ACC112 (cell line): ENCODE results near the gene GRID2.

Source experiments
- H2AFZ ChIP-seq: fragments of 200-600 bp; sonication (generic); one replicate; pipeline ENCODE4 v1.6.0; 2017; ENCODE audit warnings: antibody characterized with exemption, low read length; ENCODE audit not compliant: unreplicated experiment
- H3K27ac ChIP-seq: fragments of 200-600 bp; sonication (generic); 2 replicates; pipeline ENCODE4 v1.5.1; 2014; ENCODE audit warnings: low read depth, mild to moderate bottlenecking, antibody characterized with exemption, low read length, moderate library complexity
- H3K27me3 ChIP-seq: fragments of 200-600 bp; sonication (generic); 2 replicates; pipeline ENCODE4 v1.6.1; 2014; ENCODE audit warnings: mild to moderate bottlenecking, antibody characterized with exemption, low read length, moderate library complexity, mixed read lengths; ENCODE audit not compliant: insufficient read depth
- H3K36me3 ChIP-seq: fragments of 200-600 bp; sonication (generic); 2 replicates; pipeline ENCODE4 v1.6.1; 2016; ENCODE audit warnings: mild to moderate bottlenecking, antibody characterized with exemption, low read length, moderate library complexity, mixed read lengths; ENCODE audit not compliant: insufficient read depth
- H3K4me1 ChIP-seq: fragments of 200-600 bp; sonication (generic); one replicate; pipeline ENCODE4 v1.6.1; 2016; ENCODE audit warnings: low read length, mixed read lengths; ENCODE audit not compliant: insufficient read depth, unreplicated experiment, control insufficient read depth
- H3K4me3 ChIP-seq: fragments of 200-600 bp; sonication (generic); 2 replicates; pipeline ENCODE4 v1.5.1; 2014; ENCODE audit warnings: mild to moderate bottlenecking, low read depth, low read length
- H3K79me2 ChIP-seq: fragments of 200-600 bp; sonication (generic); one replicate; pipeline ENCODE4 v1.6.0; 2016; ENCODE audit warnings: low read length; ENCODE audit not compliant: control insufficient read depth, unreplicated experiment, insufficient read depth

The GRID2 gene

DNA sequence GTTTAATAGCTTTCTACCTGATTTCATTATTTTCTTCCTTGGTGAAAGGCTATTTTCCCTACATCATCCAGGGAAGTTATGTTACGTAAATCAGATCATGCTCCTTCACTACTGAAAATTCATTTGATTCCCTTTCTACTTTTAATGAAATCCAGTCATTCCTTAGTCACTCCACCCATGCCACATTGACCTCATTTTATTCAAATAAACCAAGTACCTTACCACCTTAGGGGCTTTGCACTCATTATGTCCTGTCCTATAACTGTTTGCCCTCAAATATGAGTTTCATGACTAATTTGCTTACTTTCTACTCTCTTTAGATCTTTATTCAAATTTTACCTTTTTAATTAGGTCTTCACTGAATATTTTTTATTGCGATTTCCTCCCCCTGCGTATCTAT is 374.0 kb downstream of the GRID2 start:
- Histone ChIP-seq H3K27ac (no peak overlapping the region), H3K4me1 (no peaks in the 10 kb centered on the region), H3K36me3 (no peaks in the 10 kb centered on the region), H3K27me3 (no peaks in the 10 kb centered on the region), H3K4me3 (no peak overlapping the region), H3K79me2 (no peaks in the 10 kb centered on the region), H2AFZ (no peak overlapping the region)

DNA sequence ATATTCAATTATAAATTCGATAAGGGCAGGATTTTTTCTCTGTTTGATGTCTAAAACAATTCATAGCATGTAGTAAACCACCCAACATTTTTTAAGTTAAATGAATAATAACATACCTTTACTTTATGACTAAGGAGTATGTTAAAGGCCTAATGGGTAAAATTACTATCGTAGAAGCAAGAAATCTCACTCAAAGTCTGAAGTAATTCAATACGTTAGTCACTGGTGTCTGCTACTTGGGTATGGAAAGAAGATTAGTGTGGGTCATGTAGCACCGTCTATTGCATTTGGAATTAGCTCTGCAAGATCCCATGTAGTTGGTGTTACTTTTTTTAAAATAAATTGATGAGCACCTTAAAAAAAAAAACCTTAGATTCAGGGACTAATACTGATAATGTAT is 374.5 kb downstream of the GRID2 start:
- no peaks in the 10 kb centered on the region for H3K4me1 ChIP-seq
- no peak overlapping the region for H2AFZ ChIP-seq
- H3K27me3 ChIP-seq, result no peaks in the 10 kb centered on the region
- H3K4me3 ChIP-seq, result no peak overlapping the region
- H3K36me3 ChIP-seq, result no peaks in the 10 kb centered on the region
- H3K27ac ChIP-seq, result no peak overlapping the region
- H3K79me2 ChIP-seq, result no peaks in the 10 kb centered on the region

DNA sequence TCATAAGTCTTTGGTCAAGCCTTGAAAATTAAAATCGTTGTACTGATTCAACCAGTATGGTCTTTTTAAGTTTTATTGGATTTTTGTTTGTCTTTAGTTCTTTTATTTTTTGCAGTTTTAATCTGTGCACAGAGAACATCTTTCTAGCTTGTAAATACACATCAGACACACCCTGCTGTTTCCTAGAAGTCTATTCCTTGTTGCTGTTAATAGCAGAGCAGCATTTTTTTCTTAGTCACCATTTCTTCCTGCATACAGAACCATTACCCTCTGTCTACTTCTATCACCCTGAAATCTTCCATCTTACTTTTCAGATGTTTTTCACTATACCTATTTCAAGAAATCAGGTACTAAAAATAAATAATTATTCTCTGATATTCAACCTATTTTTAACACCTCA is 375.4 kb downstream of the GRID2 start:
- Histone ChIP-seq H3K4me1 (no peaks in the 10 kb centered on the region), H2AFZ (no peak overlapping the region), H3K79me2 (no peaks in the 10 kb centered on the region), H3K27me3 (no peaks in the 10 kb centered on the region), H3K36me3 (no peaks in the 10 kb centered on the region), H3K4me3 (no peak overlapping the region), H3K27ac (no peak overlapping the region)

DNA sequence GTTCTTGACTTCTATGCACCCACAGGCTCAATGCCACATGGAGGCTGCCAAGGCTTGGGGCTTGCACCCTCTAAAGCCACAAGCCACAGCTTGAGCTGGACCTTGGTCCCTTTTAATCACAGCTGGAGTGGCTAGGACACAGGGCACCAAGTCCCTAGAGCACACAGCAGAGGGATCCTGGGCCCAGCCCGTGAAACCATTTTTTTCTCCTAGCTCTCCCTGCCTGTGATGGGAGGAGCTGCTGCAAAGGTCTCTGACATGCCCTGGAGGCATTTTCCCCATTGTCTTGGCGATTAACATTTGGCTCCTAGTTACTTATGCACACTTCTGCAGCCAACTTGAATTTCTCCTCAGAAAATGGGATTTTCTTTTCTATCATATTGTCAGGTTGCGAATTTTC is 410.9 kb downstream of the GRID2 start:
- Histone ChIP-seq H3K27me3 (no peaks in the 10 kb centered on the region), H3K79me2 (no peaks in the 10 kb centered on the region), H3K27ac (no peak overlapping the region), H2AFZ (no peak overlapping the region), H3K4me3 (no peak overlapping the region), H3K4me1 (no peaks in the 10 kb centered on the region), H3K36me3 (no peaks in the 10 kb centered on the region)

DNA sequence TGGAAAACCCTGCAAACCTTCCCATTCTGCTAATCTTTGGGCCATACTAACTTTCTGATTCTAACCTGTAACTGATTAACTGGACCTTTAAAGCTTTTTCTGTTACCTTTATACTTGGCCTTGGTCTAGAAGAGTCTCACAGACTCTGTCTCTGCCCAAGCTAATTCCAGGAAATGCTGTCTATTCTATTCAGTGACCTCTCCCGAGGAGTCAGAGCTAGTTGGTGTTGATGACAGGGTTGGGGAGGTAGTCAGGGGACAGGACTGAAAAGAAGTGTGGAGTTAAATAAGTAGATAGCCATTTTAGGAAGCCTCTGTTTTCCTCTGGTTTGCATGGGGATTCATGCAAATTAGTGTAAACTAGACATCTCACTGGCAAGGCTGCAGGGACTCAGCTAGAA is 429.5 kb downstream of the GRID2 start:
- Histone ChIP-seq H3K4me1 (no peaks in the 10 kb centered on the region), H3K27me3 (no peaks in the 10 kb centered on the region), H2AFZ (no peak overlapping the region), H3K4me3 (no peak overlapping the region), H3K79me2 (no peaks in the 10 kb centered on the region), H3K27ac (no peak overlapping the region), H3K36me3 (no peaks in the 10 kb centered on the region)

DNA sequence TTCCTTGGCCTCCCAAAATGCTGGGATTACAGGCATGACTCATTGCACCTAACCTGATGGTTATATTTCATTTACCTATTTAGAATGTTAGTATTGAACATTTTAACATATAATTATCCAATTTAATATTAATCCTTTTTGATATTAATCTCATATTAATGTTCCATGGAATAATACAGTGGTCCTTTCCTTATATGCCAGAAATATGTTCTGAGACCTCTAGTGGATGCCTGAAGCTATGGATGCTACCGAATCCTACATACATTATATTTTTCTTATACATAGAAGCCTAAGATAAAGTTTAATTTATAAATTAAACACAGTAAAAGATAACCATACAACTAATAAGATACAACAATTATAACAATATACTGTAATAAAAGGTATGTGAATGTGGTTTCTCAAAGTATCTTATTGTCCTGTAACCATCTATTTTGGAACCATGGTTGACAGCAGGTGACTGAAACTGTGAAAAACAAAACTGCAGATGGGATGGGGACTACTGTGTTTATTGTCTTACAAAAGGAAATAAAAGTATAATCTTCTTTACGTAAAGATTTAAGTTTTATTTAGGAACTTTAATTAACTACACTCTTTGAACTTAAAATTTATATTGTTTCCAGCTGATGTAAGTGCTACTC is 431.4 kb downstream of the GRID2 start:
- Histone ChIP-seq H3K27me3 (no peaks in the 10 kb centered on the region), H3K27ac (no peak overlapping the region), H3K4me3 (no peak overlapping the region), H3K4me1 (no peaks in the 10 kb centered on the region), H2AFZ (no peak overlapping the region), H3K36me3 (no peaks in the 10 kb centered on the region), H3K79me2 (no peaks in the 10 kb centered on the region)

DNA sequence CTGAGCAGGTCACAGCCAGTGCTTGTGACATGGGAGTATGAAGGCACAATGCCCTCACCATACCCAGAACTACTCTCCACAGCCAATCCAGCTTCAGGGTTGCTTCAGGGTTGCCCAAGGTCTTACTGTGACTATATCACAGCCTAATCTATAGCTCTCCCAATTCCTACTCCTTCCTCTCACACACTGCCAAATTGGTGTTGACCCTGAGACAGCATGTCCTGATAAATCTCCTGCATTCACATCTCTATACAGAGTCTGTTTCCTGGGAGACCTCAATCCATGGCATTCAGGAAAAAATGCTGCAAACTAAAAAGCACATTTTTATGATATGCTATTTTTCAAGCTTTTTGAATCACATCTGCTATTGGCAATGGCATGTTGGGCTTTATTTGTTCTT is 456.7 kb downstream of the GRID2 start:
- no peak overlapping the region for H3K27ac ChIP-seq
- H3K4me3 ChIP-seq, result no peak overlapping the region
- no peaks in the 10 kb centered on the region for H3K27me3 ChIP-seq
- no peak overlapping the region for H2AFZ ChIP-seq
- no peaks in the 10 kb centered on the region for H3K36me3 ChIP-seq
- H3K79me2 ChIP-seq, result no peaks in the 10 kb centered on the region
- H3K4me1 ChIP-seq, result no peaks in the 10 kb centered on the region

DNA sequence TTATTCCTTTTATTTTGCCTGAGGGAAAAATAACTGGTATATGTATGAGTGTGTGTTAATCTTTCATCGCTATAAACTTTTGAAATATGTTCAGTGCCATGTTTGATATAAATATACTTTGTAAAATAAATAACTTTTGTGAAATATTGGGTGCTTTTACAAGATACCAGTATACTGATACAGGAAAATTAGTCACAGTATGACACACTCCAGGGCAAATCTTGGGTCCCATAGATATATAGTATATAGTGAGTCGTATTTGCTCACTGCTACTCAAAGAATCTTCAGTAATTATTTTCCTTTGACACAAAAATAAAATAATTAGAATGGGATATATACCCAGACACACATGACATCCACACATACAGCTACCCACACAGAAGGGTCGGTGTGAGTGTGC is 472.3 kb downstream of the GRID2 start:
- no peak overlapping the region for H3K4me3 ChIP-seq
- H2AFZ ChIP-seq, result no peak overlapping the region
- H3K79me2 ChIP-seq, result no peaks in the 10 kb centered on the region
- no peaks in the 10 kb centered on the region for H3K36me3 ChIP-seq
- no peaks in the 10 kb centered on the region for H3K4me1 ChIP-seq
- no peak overlapping the region for H3K27ac ChIP-seq
- no peaks in the 10 kb centered on the region for H3K27me3 ChIP-seq

DNA sequence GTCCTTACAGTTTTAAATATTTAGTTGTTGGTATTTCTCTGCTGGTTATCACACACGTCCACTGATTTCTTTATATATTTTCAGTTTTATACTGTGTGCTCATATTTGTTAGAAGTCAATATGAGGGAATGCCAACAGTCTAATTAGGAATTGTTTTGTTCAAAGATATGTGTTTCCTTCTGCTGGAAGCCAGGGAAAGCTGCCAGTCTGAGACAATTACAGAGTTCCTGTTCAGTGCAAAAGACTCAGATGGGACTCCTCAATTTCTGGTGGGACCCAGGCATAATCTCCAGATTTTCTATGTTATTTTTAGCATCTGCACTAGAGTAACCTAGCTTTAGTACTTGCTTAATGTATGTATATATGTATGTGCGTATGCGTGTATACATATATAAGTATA is 486.0 kb downstream of the GRID2 start:
- H3K4me3 ChIP-seq, result no peak overlapping the region
- H3K27ac ChIP-seq, result no peak overlapping the region
- H3K4me1 ChIP-seq, result no peaks in the 10 kb centered on the region
- no peaks in the 10 kb centered on the region for H3K36me3 ChIP-seq
- H3K27me3 ChIP-seq, result no peaks in the 10 kb centered on the region
- no peak overlapping the region for H2AFZ ChIP-seq
- H3K79me2 ChIP-seq, result no peaks in the 10 kb centered on the region

DNA sequence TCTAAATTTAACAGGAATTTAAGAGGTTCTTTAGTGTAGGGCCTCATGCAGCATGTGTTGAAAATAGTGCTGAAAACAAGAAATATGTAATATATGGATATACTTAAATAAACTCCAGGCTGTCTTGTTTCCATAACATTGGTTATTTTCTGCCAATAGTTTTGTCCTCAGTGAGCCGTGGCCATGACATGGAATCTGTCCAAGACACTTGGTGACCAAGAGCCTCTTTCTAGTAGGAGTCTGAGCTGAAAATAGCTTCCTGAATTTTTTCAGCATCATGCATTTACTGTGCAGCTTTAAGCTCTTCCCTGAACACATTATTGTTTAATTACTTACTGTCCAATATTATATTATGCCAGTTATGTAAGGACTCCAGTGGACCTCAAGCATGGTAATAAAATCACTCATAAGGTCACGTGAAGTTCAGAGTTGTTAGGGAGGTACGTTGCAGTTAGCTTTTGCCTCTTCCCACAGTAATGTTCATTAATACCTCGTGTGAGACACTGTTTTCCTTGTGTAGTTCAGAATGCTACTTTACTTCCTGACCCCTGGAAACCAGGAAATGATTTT is 488.2 kb downstream of the GRID2 start:
- no peaks in the 10 kb centered on the region for H3K4me1 ChIP-seq
- H3K36me3 ChIP-seq, result no peaks in the 10 kb centered on the region
- no peak overlapping the region for H3K4me3 ChIP-seq
- H2AFZ ChIP-seq, result no peak overlapping the region
- no peaks in the 10 kb centered on the region for H3K27me3 ChIP-seq
- H3K27ac ChIP-seq, result no peak overlapping the region
- no peaks in the 10 kb centered on the region for H3K79me2 ChIP-seq

DNA sequence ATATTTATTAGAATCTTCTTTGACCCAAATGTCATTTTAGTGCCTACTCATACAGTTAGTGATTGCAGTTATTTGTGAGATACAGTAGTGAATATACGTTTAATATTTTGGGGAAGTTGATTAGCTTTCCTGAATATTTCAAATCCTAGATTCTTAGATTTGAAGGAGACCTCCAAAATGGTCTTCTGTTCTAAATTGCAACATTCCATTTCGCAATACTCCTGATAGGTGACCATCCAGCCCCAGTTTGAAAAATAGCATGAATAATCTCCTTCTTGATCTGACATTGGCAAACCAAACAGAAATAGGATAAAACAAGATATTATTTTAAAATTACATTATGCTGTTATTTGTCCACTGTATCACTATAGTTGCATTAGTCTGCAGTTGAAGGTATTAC is 505.6 kb downstream of the GRID2 start:
- H3K36me3 ChIP-seq, result no peaks in the 10 kb centered on the region
- H3K27ac ChIP-seq, result no peak overlapping the region

More for the DNA sequence above, 505.6 kb downstream of the GRID2 start:
- H3K4me1 ChIP-seq, result no peaks in the 10 kb centered on the region
- no peaks in the 10 kb centered on the region for H3K79me2 ChIP-seq
- no peak overlapping the region for H3K4me3 ChIP-seq
- H3K27me3 ChIP-seq, result no peaks in the 10 kb centered on the region
- H2AFZ ChIP-seq, result no peak overlapping the region
